Ovary (tissue), 3 donors: Measurements from ENCODE around the gene EML1.

Experiments used
- CTCF ChIP-seq, 3 donors: fragments of 450-650 bp in 2 of 3; fragments of 200-600 bp in 1 of 3; IDR thresholded peaks; one replicate each; pipeline versions ENCODE4 v1.5.1 to v1.8.0; 2016 to 2022; ENCODE audit warnings: antibody characterized with exemption in 3 of 3, mild to moderate bottlenecking in 1 of 3
- EP300 ChIP-seq: sonication (generic); formaldehyde crosslinking; IDR thresholded peaks from one replicate; pipeline ENCODE4 v1.6.1; 2017; ENCODE audit warnings: antibody characterized with exemption
- POLR2A ChIP-seq: fragments of 450-650 bp; IDR thresholded peaks from one replicate; pipeline ENCODE4 v1.6.1; 2017; ENCODE audit warnings: antibody characterized with exemption, mild to moderate bottlenecking, moderate library complexity
- donor health status: DM: no; HTN: no; CAD: no.

GRCh38 chr14:99745307-99745951, 47.8 kb upstream of the EML1 start:
- no peak for TF ChIP-seq CTCF (IDR thresholded peaks at IDR 0.05)
- no peak for TF ChIP-seq EP300
- no peak for TF ChIP-seq POLR2A
